ENCODE data around the gene PTPRA. TPM values are rescaled to one million over a fixed set of nuclear protein-coding genes. Genes with fewer than 3 reads are reported as not detected.
A peak's percentile ranks its signal among the peaks of the same experiment; 100 is the strongest.

PTPRA gene
- total and polyA plus RNA-seq, 2 of the 13 experiments (the other 11 are each of a cell fraction or from before 2014, with no cell fraction given): 47.2 to 127 TPM

GRCh38 chr20:2840138-2840966 is 32.9 kb upstream of the PTPRA start, which contains the start of the genes PCED1A and VPS16 (continued):
- TF ChIP-seq MEIS2 (CRISPR knock-in tag; IDR thresholded peaks at IDR 0.05) (peak; percentile 76), ZNF18 (CRISPR knock-in tag; IDR thresholded peaks at IDR 0.05; ENCODE audit: insufficient replicate concordance) (peak; percentile 75), ZNF646 (CRISPR knock-in tag; IDR thresholded peaks at IDR 0.05) (0 out of 2 replicates have a peak, but pooled peaks have one; percentile 48), EED (CRISPR knock-in tag; IDR thresholded peaks at IDR 0.05) (peak; percentile 96; the same call in 1 of the 2 replicates), CBX2 (IDR thresholded peaks at IDR 0.05; ENCODE audit: low read depth, low read length) (no peak), CBX2 (CRISPR knock-in tag; IDR thresholded peaks at IDR 0.05; ENCODE audit: low read depth) (no peak; the same call in 1 of the 2 replicates), ZSCAN25 (CRISPR knock-in tag; IDR thresholded peaks at IDR 0.05) (peak; percentile 76), BCL6 (CRISPR knock-in tag; IDR thresholded peaks at IDR 0.05) (peak; percentile 70), RFX5 (IDR thresholded peaks at IDR 0.05; ENCODE audit: low read depth, low read length) (no peak), ZC3H13 (CRISPR knock-in tag; IDR thresholded peaks at IDR 0.05) (peak; percentile 94), PHF20 (CRISPR knock-in tag; IDR thresholded peaks at IDR 0.05) (peak; percentile 97), TAF1 (CRISPR knock-in tag; IDR thresholded peaks at IDR 0.05) (peak; percentile 93), ZNF513 (CRISPR knock-in tag; conservative IDR thresholded peaks at IDR 0.05) (no peak; the same call in 1 of the 2 replicates), ZNF776 (CRISPR knock-in tag; IDR thresholded peaks at IDR 0.05) (peak; percentile 85; the same call in 1 of the 2 replicates), PRDM10 (CRISPR knock-in tag; IDR thresholded peaks at IDR 0.05; ENCODE audit: low read depth) (no peak; the same call in 1 of the 2 replicates)
